GM12801 (cell line): Measurements from ENCODE around the gene NAA15.

ENCODE experiments used
- TF ChIP-seq, protein P1 (sequence below): IDR thresholded peaks from one replicate; pipeline ENCODE4 v1.5.1; 2011; ENCODE audit warnings: control low read depth; ENCODE audit not compliant: insufficient read length; ENCODE audit errors: extremely low read depth

NAA15 gene

GRCh38 chr4:139450586-139450985, 149.3 kb downstream of the NAA15 start:
- TF ChIP-seq, protein P1, sequence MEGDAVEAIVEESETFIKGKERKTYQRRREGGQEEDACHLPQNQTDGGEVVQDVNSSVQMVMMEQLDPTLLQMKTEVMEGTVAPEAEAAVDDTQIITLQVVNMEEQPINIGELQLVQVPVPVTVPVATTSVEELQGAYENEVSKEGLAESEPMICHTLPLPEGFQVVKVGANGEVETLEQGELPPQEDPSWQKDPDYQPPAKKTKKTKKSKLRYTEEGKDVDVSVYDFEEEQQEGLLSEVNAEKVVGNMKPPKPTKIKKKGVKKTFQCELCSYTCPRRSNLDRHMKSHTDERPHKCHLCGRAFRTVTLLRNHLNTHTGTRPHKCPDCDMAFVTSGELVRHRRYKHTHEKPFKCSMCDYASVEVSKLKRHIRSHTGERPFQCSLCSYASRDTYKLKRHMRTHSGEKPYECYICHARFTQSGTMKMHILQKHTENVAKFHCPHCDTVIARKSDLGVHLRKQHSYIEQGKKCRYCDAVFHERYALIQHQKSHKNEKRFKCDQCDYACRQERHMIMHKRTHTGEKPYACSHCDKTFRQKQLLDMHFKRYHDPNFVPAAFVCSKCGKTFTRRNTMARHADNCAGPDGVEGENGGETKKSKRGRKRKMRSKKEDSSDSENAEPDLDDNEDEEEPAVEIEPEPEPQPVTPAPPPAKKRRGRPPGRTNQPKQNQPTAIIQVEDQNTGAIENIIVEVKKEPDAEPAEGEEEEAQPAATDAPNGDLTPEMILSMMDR, result no peak

DNA sequence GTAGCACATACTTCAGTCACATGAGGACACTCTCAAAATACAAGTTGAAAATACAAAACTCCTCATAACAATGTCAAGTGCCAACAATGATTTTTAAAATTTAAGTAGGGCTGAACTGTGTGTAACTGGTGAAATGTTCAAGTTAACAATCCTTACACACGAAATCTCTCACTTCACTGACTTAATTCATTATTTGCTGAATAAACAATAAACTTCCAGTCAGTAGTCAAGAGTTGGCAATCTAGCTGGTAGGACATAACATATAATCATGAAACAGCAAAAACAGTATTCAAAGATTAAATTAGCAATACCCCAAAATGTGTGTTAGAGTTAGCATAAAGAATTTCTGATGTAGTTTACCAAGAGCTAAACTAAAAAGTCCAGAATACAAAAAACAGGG, 150.7 kb downstream of the NAA15 start:
- TF ChIP-seq, protein P1, result no peak

- TF ChIP-seq, protein P1, result no peak
Observed at GRCh38 chr4:139453041-139453370, 151.7 kb downstream of the NAA15 start.

- TF ChIP-seq, protein P1, result no peak
Observed at GRCh38 chr4:139453371-139454110, 152.2 kb downstream of the NAA15 start.

DNA sequence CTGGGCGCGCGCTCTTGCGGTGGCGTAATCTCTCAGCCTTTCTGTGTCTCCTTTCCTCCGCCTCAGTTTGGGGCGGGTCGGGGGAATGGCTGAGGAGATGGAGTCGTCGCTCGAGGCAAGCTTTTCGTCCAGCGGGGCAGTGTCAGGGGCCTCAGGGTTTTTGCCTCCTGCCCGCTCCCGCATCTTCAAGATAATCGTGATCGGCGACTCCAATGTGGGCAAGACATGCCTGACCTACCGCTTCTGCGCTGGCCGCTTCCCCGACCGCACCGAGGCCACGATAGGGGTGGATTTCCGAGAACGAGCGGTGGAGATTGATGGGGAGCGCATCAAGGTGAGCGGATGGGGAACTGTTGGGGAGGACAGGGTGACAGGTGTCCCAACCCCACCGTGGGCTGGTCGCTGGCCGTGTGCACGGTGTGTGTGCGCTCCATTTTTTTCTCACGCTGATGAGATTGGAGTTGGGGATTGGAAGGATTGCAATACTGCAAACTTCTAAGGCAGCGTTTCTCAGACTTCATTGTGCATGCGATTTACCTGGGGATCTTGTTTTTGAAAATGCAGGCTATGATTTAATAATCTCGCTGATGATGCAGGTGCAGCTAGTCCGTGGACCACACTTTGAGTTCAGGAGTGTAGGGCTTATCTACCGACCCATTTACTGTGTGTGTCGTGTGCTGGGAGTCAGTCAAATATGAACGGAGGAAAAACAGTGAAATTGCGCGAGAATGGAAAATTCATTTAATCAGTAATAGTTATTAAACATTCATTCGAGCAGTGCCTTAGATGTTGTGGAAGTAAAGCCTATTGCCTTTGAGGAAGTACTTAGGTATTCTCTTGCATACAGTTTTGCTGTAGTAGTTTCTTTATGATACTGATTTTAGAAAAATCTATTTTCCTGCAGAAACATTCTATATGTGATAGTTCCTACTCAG, 153.1 kb downstream of the NAA15 start, which contains the start of gene RAB33B:
RAB33B (plus strand) TSS at position 11 of the 935 bp plus-strand sequence; CDS start at position 86, 75 bp downstream.
- TF ChIP-seq, protein P1, result no peak

DNA sequence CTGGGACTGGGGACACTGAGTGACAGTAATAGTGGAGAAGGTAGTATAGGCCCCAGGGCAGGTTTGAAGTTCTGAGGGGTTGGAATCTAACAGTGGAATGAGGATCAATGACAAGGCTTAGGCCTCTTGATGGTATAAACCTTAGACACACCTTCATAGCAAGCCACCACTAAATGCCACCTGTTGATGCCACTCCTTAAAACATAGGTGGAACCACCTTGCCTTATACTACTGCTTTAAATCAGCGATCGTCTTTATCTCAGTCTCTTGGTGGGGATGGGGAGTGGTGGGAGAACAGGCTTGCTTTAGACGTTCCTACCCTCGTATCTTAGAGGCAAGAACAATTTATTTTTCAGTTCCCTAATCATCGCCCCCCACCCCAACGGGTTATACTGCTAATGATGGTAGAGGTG, 153.8 kb downstream of the NAA15 start:
- TF ChIP-seq, protein P1, result no peak

DNA sequence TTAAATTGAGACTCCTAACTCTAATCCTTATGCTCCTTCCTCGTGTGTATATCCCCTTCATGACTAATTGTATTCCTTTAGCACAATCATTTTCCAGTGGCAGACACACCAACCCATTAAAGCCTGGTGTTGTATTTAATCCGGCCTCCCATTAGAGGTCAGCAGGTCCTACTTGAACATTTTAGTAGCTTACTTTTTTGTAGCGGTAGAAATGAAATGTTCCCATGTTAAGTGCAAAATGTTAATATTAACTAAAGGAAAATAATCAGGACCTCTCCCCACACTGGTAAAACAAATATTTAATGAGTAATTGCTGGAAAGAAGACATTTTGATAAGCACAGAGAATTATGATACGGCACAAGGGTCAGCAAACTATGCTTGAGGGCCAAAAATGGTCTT, 156.0 kb downstream of the NAA15 start:
- TF ChIP-seq, protein P1, result no peak
